MM.1S (cell line): Measurements from ENCODE around the gene ASIC2.

Experiments
- DNase-seq: peaks from one replicate; pipeline ENCODE4 v3.0.0-alpha.2; 2015
- H2AFZ ChIP-seq: fragments of 300-600 bp; sonication (generic); 2 replicates; pipeline ENCODE4 v1.6.0; 2016; ENCODE audit warnings: antibody characterized with exemption, low read length
- H3F3A ChIP-seq: fragments of 300-600 bp; sonication (generic); 2 replicates; pipeline ENCODE4 v1.6.1; 2016; ENCODE audit warnings: mild to moderate bottlenecking, antibody characterized with exemption, low read length, moderate library complexity, mixed read lengths; ENCODE audit not compliant: insufficient read depth
- H3K27ac ChIP-seq: fragments of 300-600 bp; sonication (generic); 2 replicates; pipeline ENCODE4 v1.5.1; 2016; ENCODE audit warnings: mild to moderate bottlenecking, low read length
- H3K27me3 ChIP-seq: fragments of 300-600 bp; sonication (generic); replicated peaks from 2 replicates; pipeline ENCODE4 v1.6.0; 2016; ENCODE audit warnings: low read length; ENCODE audit not compliant: insufficient read depth
- H3K36me3 ChIP-seq: fragments of 300-600 bp; sonication (generic); replicated peaks from 2 replicates; pipeline ENCODE4 v1.6.1; 2016; ENCODE audit warnings: mild to moderate bottlenecking, low read length, mixed read lengths; ENCODE audit not compliant: insufficient read depth
- H3K4me1 ChIP-seq: fragments of 300-600 bp; sonication (generic); 2 replicates; pipeline ENCODE4 v1.6.1; 2016; ENCODE audit warnings: low read length, mixed read lengths
- H3K4me2 ChIP-seq: fragments of 300-600 bp; sonication (generic); 2 replicates; pipeline ENCODE4 v1.6.0; 2016; ENCODE audit warnings: low read depth, low read length
- H3K4me3 ChIP-seq: fragments of 300-600 bp; sonication (generic); 2 replicates; pipeline ENCODE4 v1.5.1; 2016; ENCODE audit warnings: low read length, mixed read lengths
- H3K79me2 ChIP-seq: fragments of 300-600 bp; sonication (generic); 2 replicates; pipeline ENCODE4 v1.6.1; 2016; ENCODE audit warnings: mixed run types, low read length, mixed read lengths
- H3K9ac ChIP-seq: fragments of 300-600 bp; sonication (generic); 2 replicates; pipeline ENCODE4 v1.6.1; 2016; ENCODE audit warnings: low read length, mixed read lengths
- H3K9me2 ChIP-seq: fragments of 300-600 bp; sonication (generic); replicated peaks from 2 replicates; pipeline ENCODE4 v1.6.1; 2016; ENCODE audit warnings: mild to moderate bottlenecking, low read length, mixed read lengths; ENCODE audit not compliant: insufficient read depth
- H3K9me3 ChIP-seq: fragments of 300-600 bp; sonication (generic); replicated peaks from 2 replicates; pipeline ENCODE4 v1.6.1; 2016; ENCODE audit warnings: mild to moderate bottlenecking, low read length, mixed read lengths; ENCODE audit not compliant: insufficient read depth
- H4K20me1 ChIP-seq: fragments of 300-600 bp; sonication (generic); 2 replicates; pipeline ENCODE4 v1.6.1; 2016; ENCODE audit warnings: mild to moderate bottlenecking, low read length, moderate library complexity, mixed read lengths; ENCODE audit not compliant: insufficient read depth
- CTCF ChIP-seq: fragments of 300-600 bp; sonication (generic); IDR thresholded peaks from 2 replicates; pipeline ENCODE4 v1.5.1; 2016; ENCODE audit warnings: antibody characterized with exemption, low read length, mixed read lengths
- EZH2 ChIP-seq: fragments of 300-600 bp; sonication (generic); optimal IDR thresholded peaks from 2 replicates; pipeline ENCODE3; 2017; ENCODE audit warnings: low read depth, mild to moderate bottlenecking, antibody characterized with exemption, low read length, mixed read lengths
- EZH2phosphoT487 ChIP-seq: fragments of 300-600 bp; sonication (generic); IDR thresholded peaks from 2 replicates; pipeline ENCODE4 v1.6.1; 2018; ENCODE audit warnings: antibody characterized with exemption, low read length

ASIC2 gene

GRCh38 chr17:33163533-33164168 lies 129.4 kb downstream of the ASIC2 start:
- no peaks in the 10 kb centered on the region for H3K27me3 ChIP-seq
- H3K27ac ChIP-seq: no peak overlapping the region
- H3K4me3 ChIP-seq: no peak overlapping the region
- H3K9ac ChIP-seq: no peak overlapping the region
- H3K9me2 ChIP-seq: no peaks in the 10 kb centered on the region
- no peaks in the 10 kb centered on the region for H3F3A ChIP-seq
- no peaks in the 10 kb centered on the region for H3K79me2 ChIP-seq
- H3K4me1 ChIP-seq: no peaks in the 10 kb centered on the region
- no peak for TF ChIP-seq EZH2phosphoT487
- no peak for TF ChIP-seq EZH2
- TF ChIP-seq CTCF: no peak
- no peaks in the 10 kb centered on the region for H4K20me1 ChIP-seq
- no peak for DNase-seq
- no peak overlapping the region for H2AFZ ChIP-seq
- H3K9me3 ChIP-seq: no peaks in the 10 kb centered on the region
- no peaks in the 10 kb centered on the region for H3K36me3 ChIP-seq
- H3K4me2 ChIP-seq: no peak overlapping the region

GRCh38 chr17:33154869-33155455 lies 138.1 kb downstream of the ASIC2 start:
- no peak overlapping the region for H2AFZ ChIP-seq
- H3K4me2 ChIP-seq: no peak overlapping the region

GRCh38 chr17:33152783-33153182 lies 140.3 kb downstream of the ASIC2 start:
- Histone ChIP-seq H4K20me1 (no peaks in the 10 kb centered on the region), H3K4me1 (no peaks in the 10 kb centered on the region), H3K36me3 (no peaks in the 10 kb centered on the region), H3K79me2 (no peaks in the 10 kb centered on the region), H3K4me2 (no peak overlapping the region), H3K27me3 (no peaks in the 10 kb centered on the region), H3F3A (no peaks in the 10 kb centered on the region), H3K4me3 (no peak overlapping the region), H3K9me3 (no peaks in the 10 kb centered on the region), H3K27ac (no peak overlapping the region), H2AFZ (no peak overlapping the region), H3K9me2 (no peaks in the 10 kb centered on the region), H3K9ac (no peak overlapping the region)
- TF ChIP-seq EZH2 (no peak), CTCF (no peak), EZH2phosphoT487 (no peak)
- no peak for DNase-seq

More at GRCh38 chr17:33154869-33155455, 138.1 kb downstream of the ASIC2 start:
- TF ChIP-seq EZH2phosphoT487: no peak
- TF ChIP-seq EZH2: no peak
- TF ChIP-seq CTCF: no peak
- no peaks in the 10 kb centered on the region for H3K36me3 ChIP-seq
- H4K20me1 ChIP-seq: no peaks in the 10 kb centered on the region
- no peaks in the 10 kb centered on the region for H3K9me2 ChIP-seq
- H3K9ac ChIP-seq: no peak overlapping the region
- H3K79me2 ChIP-seq: no peaks in the 10 kb centered on the region
- no peaks in the 10 kb centered on the region for H3K9me3 ChIP-seq
- H3K27ac ChIP-seq: no peak overlapping the region
- no peak for DNase-seq
- H3F3A ChIP-seq: no peaks in the 10 kb centered on the region
- H3K4me1 ChIP-seq: no peaks in the 10 kb centered on the region
- no peak overlapping the region for H3K4me3 ChIP-seq
- H3K27me3 ChIP-seq: no peaks in the 10 kb centered on the region; the same call in 1 of the 2 replicates
